ENCODE results near the gene P4HTM. TPM values are rescaled to one million over a fixed set of nuclear protein-coding genes. Genes with fewer than 3 reads are reported as not detected.

Gene P4HTM
- total RNA-seq, 3 donors from 2014 or later, result 40.2 to 60.6 (median 41.4) TPM

DNA sequence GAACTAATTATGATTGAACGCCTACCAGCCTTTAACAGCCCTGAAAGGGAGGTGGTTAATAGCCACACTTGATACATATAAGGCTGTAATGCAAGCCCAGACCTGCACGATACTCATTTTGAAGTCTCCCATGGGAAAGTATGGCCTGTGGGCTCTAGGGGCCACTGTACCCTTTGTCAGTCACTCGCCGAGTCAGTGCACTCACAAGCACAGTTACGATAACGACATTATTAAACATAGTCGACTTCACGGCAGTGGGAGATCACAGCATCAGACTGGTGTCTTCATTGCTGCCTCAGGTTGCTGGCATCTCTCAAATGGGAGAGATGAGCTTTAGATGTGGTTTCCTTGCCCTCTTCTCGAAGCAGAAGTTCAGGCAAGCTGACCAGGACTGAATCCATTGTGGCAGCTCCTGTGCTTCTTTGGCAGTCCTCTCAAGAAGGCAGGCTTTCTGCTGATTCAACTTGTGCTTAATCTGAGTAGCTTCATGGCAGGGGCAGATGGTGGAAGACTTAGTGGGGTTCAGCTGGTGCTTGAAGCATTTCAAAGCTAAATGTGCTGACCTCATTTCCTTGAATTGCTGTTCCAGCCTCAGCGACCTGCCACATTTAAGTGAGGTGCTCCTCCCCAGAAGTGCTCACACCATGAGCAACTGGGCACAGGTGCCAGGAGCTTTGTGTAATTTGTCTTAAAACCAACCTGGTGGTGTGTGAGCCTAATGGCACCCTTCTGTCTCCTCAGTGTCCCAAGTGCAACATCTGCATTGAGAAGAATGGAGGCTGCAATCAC is 15.8 kb upstream of the P4HTM start:
- Histone ChIP-seq H3K4me1 (ENCODE audit: low read depth) (no peaks in the 10 kb centered on the region), H3K4me3 (no peak overlapping the region), H3K9me3 (no peaks in the 10 kb centered on the region), H3K36me3 (ENCODE audit: low read depth) (peaks cover 10% of the 10 kb centered on the region)
- TF ChIP-seq, protein P1, sequence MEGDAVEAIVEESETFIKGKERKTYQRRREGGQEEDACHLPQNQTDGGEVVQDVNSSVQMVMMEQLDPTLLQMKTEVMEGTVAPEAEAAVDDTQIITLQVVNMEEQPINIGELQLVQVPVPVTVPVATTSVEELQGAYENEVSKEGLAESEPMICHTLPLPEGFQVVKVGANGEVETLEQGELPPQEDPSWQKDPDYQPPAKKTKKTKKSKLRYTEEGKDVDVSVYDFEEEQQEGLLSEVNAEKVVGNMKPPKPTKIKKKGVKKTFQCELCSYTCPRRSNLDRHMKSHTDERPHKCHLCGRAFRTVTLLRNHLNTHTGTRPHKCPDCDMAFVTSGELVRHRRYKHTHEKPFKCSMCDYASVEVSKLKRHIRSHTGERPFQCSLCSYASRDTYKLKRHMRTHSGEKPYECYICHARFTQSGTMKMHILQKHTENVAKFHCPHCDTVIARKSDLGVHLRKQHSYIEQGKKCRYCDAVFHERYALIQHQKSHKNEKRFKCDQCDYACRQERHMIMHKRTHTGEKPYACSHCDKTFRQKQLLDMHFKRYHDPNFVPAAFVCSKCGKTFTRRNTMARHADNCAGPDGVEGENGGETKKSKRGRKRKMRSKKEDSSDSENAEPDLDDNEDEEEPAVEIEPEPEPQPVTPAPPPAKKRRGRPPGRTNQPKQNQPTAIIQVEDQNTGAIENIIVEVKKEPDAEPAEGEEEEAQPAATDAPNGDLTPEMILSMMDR (IDR thresholded peaks at IDR 0.05), result no peak
- intact Hi-C loops (cut with DNase I, micrococcal nuclease), result no loop called here
- ATAC-seq, result no peak
- no peak for DNase-seq

DNA sequence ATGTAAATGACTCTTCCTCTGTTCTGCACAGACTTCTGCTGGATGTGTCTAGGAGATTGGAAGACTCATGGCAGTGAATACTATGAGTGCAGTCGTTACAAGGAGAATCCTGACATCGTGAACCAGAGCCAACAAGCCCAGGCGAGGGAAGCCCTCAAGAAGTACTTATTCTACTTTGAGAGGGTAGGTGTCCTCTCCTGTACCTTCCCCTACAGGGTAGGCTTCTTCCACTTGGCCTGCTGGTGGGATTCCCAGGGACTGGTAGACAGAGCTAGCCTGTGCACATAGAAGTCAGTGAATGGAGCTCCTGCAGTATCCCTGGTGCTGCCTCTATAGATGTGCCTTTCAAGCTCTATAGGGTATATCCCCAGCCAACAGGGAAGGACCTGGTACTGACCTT is 10.6 kb upstream of the P4HTM start:
- no peak overlapping the region for H3K4me3 ChIP-seq
- TF ChIP-seq, protein P1 (IDR thresholded peaks at IDR 0.05), result no peak
- H3K36me3 ChIP-seq (ENCODE audit: low read depth), result peaks cover 16% of the 10 kb centered on the region
- DNase-seq (no peak), ATAC-seq (no peak)
- no peaks in the 10 kb centered on the region for H3K9me3 ChIP-seq
- peaks cover 3% of the 10 kb centered on the region for H3K4me1 ChIP-seq (ENCODE audit: low read depth)
- intact Hi-C loops (cut with DNase I, micrococcal nuclease), result no loop called here

GRCh38 chr3:48980295-48980694 is 9.7 kb upstream of the P4HTM start:
- TF ChIP-seq, protein P1 (IDR thresholded peaks at IDR 0.05), result no peak
- Histone ChIP-seq H3K36me3 (ENCODE audit: low read depth) (peaks cover 12% of the 10 kb centered on the region), H3K4me3 (no peak overlapping the region), H3K4me1 (ENCODE audit: low read depth) (peaks cover 3% of the 10 kb centered on the region), H3K9me3 (no peaks in the 10 kb centered on the region)
- ATAC-seq (no peak), DNase-seq (no peak)
- intact Hi-C loops (cut with DNase I, micrococcal nuclease), result no loop called here

GRCh38 chr3:48982016-48982415 is 8.0 kb upstream of the P4HTM start:
- intact Hi-C loops (cut with DNase I, micrococcal nuclease), result no loop called here
- Histone ChIP-seq H3K9me3 (no peaks in the 10 kb centered on the region), H3K36me3 (ENCODE audit: low read depth) (peaks cover 12% of the 10 kb centered on the region), H3K4me1 (ENCODE audit: low read depth) (peaks cover 3% of the 10 kb centered on the region), H3K4me3 (no peak overlapping the region)
- TF ChIP-seq, protein P1 (IDR thresholded peaks at IDR 0.05), result no peak
- DNase-seq, result no peak
- ATAC-seq, result no peak

DNA sequence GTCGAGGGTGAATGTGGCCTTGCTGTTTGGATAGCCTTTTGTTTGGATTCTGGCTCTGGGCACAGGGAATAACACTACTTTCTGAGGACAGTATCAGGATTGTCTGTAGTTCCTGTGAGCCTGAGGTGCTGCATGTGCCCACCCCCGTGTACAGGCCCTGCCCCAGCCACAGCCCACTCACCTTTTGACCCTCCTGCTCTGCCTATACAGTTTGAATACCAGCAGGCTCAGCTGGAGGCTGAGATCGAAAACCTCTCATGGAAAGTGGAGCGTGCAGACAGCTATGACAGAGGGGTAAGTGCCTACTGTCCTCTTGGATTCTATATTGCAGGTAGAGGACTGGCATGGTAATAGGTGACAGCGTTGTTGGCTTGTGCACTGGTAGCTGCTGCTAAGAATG is 7.4 kb upstream of the P4HTM start:
- intact Hi-C loops (cut with DNase I, micrococcal nuclease), result no loop called here
- ATAC-seq (no peak), DNase-seq (no peak)
- H3K4me3 ChIP-seq, result no peak overlapping the region
- TF ChIP-seq, protein P1 (IDR thresholded peaks at IDR 0.05), result no peak
- H3K4me1 ChIP-seq (ENCODE audit: low read depth), result peaks cover 3% of the 10 kb centered on the region
- H3K9me3 ChIP-seq, result no peaks in the 10 kb centered on the region
- peaks cover 12% of the 10 kb centered on the region for H3K36me3 ChIP-seq (ENCODE audit: low read depth)
